ELR (cell line): Measurements from ENCODE around the gene CROCC.

Experiments
- DNase-seq: peaks from one replicate; pipeline ENCODE4 v3.0.0-alpha.2; 2015; ENCODE audit warnings: low read depth

The CROCC gene

GRCh38 chr1:16984717-16985116 is 63.0 kb downstream of the CROCC start:
- peak; percentile 84 for DNase-seq

GRCh38 chr1:16986113-16986512 is 64.4 kb downstream of the CROCC start:
- no peak for DNase-seq

- DNase-seq: no peak
Measured at GRCh38 chr1:16986560-16986959, 64.8 kb downstream of the CROCC start.

- DNase-seq: no peak
Measured at GRCh38 chr1:16986962-16987361, 65.2 kb downstream of the CROCC start.

- DNase-seq: no peak
Measured at GRCh38 chr1:16988210-16988609, 66.5 kb downstream of the CROCC start.

GRCh38 chr1:16989676-16990391 is 68.1 kb downstream of the CROCC start:
- no peak for DNase-seq

GRCh38 chr1:16991571-16991970 is 69.8 kb downstream of the CROCC start:
- DNase-seq: no peak

- no peak for DNase-seq
Measured at GRCh38 chr1:16992102-16992501, 70.4 kb downstream of the CROCC start.

- no peak for DNase-seq
Measured at GRCh38 chr1:16992675-16993074, 70.9 kb downstream of the CROCC start.

- no peak for DNase-seq
Measured at GRCh38 chr1:16993521-16994038, 71.8 kb downstream of the CROCC start.

GRCh38 chr1:16996845-16997244 is 75.1 kb downstream of the CROCC start:
- no peak for DNase-seq

- DNase-seq: peak; percentile 46
Measured at GRCh38 chr1:16998589-16998988, 76.9 kb downstream of the CROCC start.

- no peak for DNase-seq
Measured at GRCh38 chr1:16999863-17000262, 78.1 kb downstream of the CROCC start.

- no peak for DNase-seq
Measured at GRCh38 chr1:17001760-17002523, 80.2 kb downstream of the CROCC start.

- DNase-seq: no peak
Measured at GRCh38 chr1:17002524-17002902, 80.8 kb downstream of the CROCC start.

GRCh38 chr1:17004466-17005364 is 83.0 kb downstream of the CROCC start:
- peak; percentile 29 for DNase-seq

- no peak for DNase-seq
Measured at GRCh38 chr1:17005365-17005740, 83.6 kb downstream of the CROCC start.

GRCh38 chr1:17007121-17007520 is 85.4 kb downstream of the CROCC start:
- no peak for DNase-seq

- DNase-seq: no peak
Measured at GRCh38 chr1:17008208-17008855, 86.6 kb downstream of the CROCC start.

- no peak for DNase-seq
Measured at GRCh38 chr1:17009706-17010105, 88.0 kb downstream of the CROCC start.

GRCh38 chr1:17011092-17011438 is 89.3 kb downstream of the CROCC start:
- DNase-seq: no peak
